Keratinocyte (primary cell): ENCODE measurements around the gene OSBPL1A.

ENCODE experiments used
- CTCF ChIP-seq, 3 experiments: IDR thresholded peaks in 1 of 3; conservative IDR thresholded peaks in 1 of 3; optimal IDR thresholded peaks in 1 of 3; 2 replicates in 2 of 3; 3 replicates in 1 of 3; pipeline versions ENCODE3 to v1.5.1; 2011; ENCODE audit warnings: low read length in 3 of 3, mild to moderate bottlenecking in 3 of 3, moderate library complexity in 2 of 3, control low read depth in 1 of 3, inconsistent platforms in 1 of 3; ENCODE audit not compliant: insufficient read depth in 2 of 3; ENCODE audit errors: extremely low read depth in 1 of 3
- EZH2 ChIP-seq: IDR thresholded peaks from one replicate; pipeline ENCODE4 v1.6.1; 2012; ENCODE audit warnings: inconsistent platforms, mild to moderate bottlenecking, low read length, moderate library complexity

GRCh38 chr18:24170360-24170759 lies 227.3 kb downstream of the OSBPL1A start:
- TF ChIP-seq CTCF (optimal IDR thresholded peaks at IDR 0.05 in 1 of 3, IDR thresholded peaks at IDR 0.05 in 1 of 3, conservative IDR thresholded peaks at IDR 0.05 in 1 of 3; ENCODE audit: extremely low read depth in 1 of 3, insufficient read depth in 2 of 3, low read length in 3 of 3), result no peak
- no peak for TF ChIP-seq EZH2
